ENCODE results near the gene TRIM54.
A peak's percentile ranks its signal among the peaks of the same experiment; 100 is the strongest.
"Not testable (repeated sequence)": the region's sequence is repeated elsewhere in the genome, so short reads cannot be mapped to it uniquely, and the experiment has no call there.

TRIM54 gene

GRCh38 chr2:27285481-27285880, 3.3 kb downstream of the TRIM54 start:
- DNase-seq, result no peak

DNA sequence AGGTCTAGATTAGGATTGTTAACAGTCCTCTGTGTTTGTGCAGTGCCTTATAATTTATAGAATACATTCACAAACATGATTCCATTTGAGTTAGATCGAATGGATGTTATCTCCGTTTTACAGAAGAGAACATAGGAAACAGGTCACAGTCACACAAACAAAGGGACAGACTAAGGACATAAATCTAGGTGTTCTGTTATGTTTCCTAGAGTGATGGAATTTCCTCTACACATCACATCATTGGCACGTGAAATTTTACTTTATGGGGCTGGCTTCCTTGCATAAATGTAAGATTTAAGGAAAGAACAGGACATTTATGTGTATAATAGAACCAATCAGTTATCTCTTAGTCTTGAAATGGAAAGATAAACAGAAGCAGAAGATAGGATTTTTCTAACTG, 6.4 kb downstream of the TRIM54 start:
- DNase-seq, result no peak

GRCh38 chr2:27290549-27290948, 8.3 kb downstream of the TRIM54 start:
- no peak for DNase-seq

DNA sequence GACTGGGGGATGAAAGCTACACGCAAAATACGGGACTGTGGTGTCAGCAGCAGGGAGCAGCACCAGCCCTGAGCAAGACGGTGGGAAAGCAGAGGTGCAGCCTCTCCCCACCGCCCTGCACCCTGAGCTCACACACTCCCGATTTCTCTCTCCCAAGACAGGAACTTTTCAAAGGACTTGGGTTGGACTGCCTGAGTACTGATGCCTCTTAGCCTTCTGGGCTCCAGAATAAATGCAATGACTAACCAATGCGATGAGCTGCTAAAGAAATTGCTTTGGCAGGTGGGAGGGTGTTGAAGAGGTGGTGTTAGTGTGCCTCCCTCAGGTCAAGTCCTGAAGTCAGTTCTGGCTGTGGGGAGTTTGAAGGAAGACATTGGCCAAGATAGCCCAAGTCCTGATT, 9.6 kb downstream of the TRIM54 start:
- DNase-seq, result no peak

GRCh38 chr2:27294928-27295327, 12.7 kb downstream of the TRIM54 start:
- no peak for DNase-seq

GRCh38 chr2:27296481-27296880, 14.3 kb downstream of the TRIM54 start:
- no peak for DNase-seq

DNA sequence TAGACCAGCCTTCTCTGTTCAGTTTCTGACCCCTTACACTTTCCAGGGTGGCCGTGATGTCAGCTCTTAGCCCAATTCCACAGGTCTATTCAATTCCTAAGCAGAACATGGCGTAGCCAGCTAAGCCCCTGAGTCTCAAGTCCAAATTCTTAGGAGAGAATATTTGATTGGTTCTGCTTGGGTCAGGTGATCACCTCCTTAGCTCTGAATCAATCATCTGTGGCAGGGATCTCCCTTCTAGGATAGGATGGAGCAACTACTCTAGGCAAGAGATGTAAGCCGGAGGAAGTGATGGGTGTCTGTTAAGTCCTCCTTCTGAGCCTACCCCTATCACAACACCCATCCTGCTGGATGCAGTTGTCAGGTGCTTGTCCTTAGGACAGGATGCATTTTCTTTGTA, 15.0 kb downstream of the TRIM54 start:
- no peak for DNase-seq

DNA sequence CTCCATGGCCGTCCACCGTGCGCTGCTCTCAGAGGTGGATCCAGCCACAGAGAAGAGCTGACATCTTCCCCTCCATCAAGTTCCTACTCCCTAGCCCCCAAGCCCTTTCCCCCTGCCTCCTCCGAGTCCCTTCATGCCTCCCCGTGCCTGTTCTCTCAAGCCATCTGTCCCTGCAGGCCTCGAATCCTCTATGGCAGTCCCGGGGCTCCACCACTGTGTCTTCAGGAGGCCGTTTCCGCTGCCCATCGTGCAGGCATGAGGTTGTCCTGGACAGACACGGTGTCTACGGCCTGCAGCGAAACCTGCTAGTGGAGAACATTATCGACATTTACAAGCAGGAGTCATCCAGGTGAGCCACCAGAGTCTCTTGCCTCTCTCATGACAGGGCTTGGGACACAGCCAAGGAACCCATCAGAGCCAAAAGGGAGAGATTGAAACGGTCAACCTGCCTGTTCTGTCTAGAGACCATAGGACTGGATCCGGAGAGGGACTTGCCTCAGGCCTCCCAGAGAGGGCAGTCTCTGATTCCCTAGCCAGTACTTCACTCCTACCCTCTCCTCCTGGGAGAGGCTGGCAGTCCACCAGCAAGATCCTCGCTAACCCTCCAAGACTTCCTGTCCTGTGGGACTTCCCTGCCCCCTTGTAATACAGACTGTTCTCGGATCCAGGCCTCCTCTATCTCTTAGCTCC, 16.3 kb downstream of the TRIM54 start:
- DNase-seq, result no peak

- DNase-seq, result not testable (repeated sequence)
These were observed 18.4 kb downstream of the TRIM54 start for GRCh38 chr2:27300606-27301005.

DNA sequence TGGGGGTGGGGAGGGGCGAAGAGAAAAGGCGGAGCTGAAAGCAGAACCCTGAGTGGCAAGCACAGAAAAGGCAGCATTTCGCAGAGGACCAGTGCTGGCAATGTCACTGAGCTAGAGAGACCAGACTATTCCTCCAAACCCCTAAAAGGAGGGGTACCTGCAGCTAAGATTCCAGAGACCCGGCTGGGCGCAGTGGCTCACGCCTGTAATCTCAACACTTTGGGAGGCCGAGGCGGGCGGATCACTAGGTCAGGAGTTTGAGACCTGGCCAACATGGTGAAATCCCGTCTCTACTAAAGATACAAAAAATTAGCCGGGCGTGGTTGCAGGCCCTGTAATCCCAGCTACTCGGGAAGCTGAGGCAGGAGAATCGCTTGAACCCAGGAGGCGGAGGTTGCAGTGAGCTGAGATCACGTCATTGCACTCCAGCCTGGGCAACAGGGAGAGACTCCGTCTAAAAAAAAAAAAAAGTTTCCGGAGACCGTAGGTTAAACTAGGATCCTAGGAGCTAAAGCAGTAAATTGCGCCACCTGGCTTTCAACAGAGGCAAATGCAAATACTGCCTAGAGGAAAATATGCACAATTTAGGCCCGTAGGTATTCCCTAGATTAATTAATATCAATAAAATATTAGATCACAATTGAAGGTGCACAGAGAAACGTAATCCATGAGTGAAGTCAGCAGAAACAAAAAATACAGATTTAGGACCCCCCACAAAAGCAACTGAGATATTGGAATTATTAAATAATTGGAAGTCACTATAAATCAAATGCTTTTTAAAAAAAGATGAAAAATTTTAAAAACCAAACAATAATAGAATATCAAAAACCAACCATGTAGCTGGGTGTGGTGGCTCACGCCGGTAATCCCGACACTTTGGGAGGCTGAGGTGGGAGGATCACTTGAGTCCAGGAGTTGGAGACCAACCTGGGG, 21.1 kb downstream of the TRIM54 start:
- DNase-seq, result peak; percentile 50

DNA sequence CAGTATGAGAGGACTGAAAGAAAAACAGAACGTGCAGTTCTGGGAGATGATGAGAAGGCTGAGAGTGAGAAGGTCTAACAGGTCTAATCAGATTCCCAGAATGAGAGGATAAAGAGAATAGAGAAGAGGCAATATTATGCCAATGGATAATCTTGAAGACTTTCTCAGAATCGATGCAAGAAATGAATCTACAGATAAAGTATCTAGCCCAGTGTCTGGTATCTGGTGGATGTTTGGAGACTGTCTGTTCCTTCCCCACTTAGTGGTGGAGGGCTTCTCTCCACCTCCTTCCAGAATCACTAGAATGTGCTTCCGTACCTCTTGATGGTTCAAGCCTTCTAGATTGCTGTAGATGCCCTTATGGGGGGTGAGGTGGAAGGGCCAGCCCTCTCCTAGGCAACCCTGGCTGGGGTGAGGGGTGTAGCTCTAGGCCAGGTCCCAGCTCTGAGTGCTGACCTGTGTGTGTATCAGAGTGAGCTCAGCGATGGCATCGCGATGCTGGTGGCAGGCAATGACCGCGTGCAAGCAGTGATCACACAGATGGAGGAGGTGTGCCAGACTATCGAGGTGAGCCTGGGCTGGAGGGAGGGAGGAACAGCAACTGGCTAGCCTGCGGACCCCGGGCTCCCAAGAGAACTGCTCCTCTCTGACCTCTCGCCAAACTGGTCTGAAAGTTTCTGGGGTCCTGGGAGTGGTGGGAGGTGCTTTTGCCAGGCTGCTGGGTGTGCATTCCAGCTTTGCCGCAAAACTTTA, 22.4 kb downstream of the TRIM54 start:
- DNase-seq, result no peak

DNA sequence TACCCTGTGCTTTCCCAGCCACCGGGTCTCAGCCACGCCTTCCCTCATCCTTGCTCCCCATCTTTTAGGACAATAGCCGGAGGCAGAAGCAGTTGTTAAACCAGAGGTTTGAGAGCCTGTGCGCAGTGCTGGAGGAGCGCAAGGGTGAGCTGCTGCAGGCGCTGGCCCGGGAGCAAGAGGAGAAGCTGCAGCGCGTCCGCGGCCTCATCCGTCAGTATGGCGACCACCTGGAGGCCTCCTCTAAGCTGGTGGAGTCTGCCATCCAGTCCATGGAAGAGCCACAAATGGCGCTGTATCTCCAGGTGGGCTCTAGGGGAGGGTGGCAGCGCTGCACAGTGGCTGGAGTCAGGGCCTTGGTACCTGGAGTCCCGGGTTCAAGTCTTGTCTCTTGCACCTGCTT, 23.3 kb downstream of the TRIM54 start:
- DNase-seq, result no peak

GRCh38 chr2:27306136-27306535, 23.9 kb downstream of the TRIM54 start:
- no peak for DNase-seq

GRCh38 chr2:27306573-27307286, 24.5 kb downstream of the TRIM54 start:
- no peak for DNase-seq

DNA sequence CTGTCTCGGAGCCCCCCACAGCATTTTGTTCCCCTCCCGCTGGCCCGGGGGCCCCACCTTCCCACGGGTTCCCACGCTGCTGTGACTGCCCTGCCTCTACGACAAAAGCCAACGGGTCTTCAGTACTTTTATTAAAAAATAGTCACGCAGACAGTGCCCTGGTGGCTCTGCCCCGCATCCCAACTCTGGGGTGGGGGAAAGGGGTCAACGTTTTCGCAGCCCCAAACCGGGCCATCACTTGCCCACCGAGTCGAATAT, 25.0 kb downstream of the TRIM54 start:
- DNase-seq, result no peak

GRCh38 chr2:27307545-27308358, 25.5 kb downstream of the TRIM54 start:
- DNase-seq, result no peak

DNA sequence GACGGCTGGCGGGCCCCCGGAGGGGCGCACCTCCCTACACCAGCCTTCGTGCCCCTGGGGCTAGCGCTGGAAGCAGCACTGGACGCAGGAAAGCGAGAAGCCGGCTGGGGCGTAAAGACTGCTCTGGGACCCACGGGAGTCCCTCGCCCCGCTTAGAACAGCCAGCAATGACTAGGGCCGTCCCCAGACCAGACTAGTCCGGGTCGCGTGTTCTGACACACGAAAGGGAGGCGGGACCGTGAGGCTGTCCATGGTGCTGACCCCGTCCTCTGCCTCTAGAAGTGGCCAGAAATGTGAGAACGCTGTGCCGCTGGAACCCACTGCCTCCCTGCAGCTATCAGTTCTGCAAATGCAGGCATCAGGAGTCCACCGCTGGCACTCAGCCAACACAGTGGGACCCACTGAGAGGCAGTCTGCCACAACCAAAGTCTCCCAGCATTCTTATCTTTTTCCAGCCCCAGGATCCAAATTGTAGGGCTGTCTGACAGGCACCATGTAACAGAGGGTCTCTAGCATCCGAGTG, 26.2 kb downstream of the TRIM54 start, which contains the start of gene UCN:
Gene UCN (minus strand): TSS at position 87 of the 523 bp plus-strand sequence. CDS start 550 bp downstream, outside the sequence.
- DNase-seq, result no peak

DNA sequence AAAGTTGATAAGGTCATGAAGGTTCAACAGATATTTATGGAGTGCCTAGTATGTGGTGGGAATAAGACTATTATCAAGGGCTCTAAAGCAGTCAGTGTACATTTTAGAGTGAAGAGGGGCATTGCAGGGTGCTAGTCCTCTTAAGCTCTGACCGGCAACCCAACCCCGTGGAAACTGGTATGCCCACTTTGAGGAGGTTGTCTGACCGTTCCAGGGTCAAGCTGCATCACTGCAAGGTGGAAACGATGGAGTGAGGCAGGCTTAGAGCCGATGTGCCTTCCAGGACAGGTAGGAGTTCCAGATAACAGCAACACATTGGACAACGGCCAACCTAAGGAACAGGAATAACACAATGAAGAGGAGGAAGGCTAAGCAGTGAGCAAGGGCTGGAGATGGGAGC, 27.4 kb downstream of the TRIM54 start:
- no peak for DNase-seq

GRCh38 chr2:27312152-27312551, 29.9 kb downstream of the TRIM54 start:
- DNase-seq, result no peak

DNA sequence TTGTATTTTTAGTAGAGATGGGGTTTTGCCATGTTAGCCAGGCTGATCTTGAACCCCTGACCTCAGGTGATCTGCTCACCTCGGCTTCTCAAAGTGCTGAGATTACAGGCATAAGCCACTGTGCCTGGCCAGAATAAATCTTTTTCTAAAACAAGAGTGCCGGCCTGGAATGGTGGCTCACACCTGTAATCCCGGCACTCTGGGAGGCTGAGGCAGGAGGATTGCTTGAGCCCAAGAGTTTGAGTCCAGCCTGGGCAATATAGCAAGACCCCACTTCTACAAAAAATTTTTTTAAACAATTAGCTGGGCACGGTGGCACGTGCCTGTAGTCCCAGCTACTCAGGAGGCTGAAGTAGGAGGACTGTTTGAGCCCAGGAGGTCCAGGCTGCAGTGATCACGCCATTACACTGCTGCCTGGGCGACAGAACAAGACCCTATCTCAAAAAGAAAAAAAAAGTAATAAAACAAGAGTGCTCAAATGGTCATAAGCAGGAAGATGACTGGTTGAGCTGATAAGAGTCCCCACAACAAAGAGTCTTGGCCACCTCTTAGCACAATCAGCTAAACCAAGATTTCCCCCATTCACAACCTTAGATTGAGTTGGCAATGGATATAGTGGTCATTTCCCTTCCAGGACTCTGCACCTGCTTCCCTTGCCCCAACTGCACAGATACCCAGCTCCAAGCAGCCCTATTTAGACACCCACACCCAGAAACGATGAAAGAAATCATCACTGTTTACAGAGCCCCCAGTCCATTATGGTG, 31.8 kb downstream of the TRIM54 start:
- DNase-seq, result no peak

GRCh38 chr2:27314709-27315108, 32.5 kb downstream of the TRIM54 start:
- DNase-seq, result no peak
